ENCODE results near the gene NDUFV3. TPM values are rescaled to one million over a fixed set of nuclear protein-coding genes. Genes with fewer than 3 reads are reported as not detected.

The NDUFV3 gene
- total and polyA plus RNA-seq, 2 of the 8 experiments (the other 6 are each of a cell fraction or from before 2014, with no cell fraction given) = 17.0 to 44.4 TPM

DNA sequence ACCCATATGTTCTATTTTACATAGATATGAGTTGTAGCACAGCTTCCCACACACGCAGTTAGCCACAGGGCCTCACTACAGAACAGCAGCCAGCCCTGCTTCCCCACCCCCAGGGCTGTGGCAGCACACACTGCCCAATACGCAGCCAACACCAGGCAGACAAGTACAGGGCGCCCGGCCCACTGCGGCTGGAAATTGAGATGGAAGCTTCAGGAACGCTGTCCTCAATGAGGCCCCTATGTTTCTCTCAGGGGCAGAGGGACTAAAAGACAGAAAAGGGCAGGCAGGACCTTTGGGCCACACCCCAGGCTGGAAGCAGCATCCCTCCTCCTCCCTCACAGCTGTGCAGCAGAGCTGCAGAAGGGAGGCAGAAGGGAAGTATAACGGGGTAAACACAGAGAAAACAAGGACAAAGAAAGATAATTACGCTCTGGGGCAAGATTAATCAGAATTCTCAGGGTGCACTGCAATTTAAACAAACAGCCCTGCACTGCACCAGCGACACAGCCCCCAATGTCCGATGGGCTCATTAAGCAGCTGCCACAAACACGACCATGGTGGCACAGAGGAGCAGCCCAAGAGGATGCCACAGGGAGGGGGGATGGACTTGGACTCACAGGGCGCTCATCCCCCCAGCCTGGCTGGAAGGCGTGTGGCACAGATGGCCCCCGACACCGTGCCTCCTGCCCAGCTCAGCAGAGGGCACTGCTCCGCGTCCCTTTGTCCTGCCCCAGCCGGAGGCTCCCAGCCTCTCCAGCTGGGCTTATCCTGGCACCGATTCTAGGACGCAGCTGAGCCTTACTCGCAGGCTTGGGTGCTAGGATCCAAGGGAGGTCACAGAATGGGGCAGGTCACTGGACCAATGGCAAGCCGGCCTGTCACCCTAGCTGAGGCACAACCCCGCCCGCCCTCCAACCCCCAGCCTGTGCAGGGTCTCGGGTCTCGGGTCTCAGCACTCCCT, 28.0 kb upstream of the NDUFV3 start (continued):
- TF ChIP-seq, protein P1, sequence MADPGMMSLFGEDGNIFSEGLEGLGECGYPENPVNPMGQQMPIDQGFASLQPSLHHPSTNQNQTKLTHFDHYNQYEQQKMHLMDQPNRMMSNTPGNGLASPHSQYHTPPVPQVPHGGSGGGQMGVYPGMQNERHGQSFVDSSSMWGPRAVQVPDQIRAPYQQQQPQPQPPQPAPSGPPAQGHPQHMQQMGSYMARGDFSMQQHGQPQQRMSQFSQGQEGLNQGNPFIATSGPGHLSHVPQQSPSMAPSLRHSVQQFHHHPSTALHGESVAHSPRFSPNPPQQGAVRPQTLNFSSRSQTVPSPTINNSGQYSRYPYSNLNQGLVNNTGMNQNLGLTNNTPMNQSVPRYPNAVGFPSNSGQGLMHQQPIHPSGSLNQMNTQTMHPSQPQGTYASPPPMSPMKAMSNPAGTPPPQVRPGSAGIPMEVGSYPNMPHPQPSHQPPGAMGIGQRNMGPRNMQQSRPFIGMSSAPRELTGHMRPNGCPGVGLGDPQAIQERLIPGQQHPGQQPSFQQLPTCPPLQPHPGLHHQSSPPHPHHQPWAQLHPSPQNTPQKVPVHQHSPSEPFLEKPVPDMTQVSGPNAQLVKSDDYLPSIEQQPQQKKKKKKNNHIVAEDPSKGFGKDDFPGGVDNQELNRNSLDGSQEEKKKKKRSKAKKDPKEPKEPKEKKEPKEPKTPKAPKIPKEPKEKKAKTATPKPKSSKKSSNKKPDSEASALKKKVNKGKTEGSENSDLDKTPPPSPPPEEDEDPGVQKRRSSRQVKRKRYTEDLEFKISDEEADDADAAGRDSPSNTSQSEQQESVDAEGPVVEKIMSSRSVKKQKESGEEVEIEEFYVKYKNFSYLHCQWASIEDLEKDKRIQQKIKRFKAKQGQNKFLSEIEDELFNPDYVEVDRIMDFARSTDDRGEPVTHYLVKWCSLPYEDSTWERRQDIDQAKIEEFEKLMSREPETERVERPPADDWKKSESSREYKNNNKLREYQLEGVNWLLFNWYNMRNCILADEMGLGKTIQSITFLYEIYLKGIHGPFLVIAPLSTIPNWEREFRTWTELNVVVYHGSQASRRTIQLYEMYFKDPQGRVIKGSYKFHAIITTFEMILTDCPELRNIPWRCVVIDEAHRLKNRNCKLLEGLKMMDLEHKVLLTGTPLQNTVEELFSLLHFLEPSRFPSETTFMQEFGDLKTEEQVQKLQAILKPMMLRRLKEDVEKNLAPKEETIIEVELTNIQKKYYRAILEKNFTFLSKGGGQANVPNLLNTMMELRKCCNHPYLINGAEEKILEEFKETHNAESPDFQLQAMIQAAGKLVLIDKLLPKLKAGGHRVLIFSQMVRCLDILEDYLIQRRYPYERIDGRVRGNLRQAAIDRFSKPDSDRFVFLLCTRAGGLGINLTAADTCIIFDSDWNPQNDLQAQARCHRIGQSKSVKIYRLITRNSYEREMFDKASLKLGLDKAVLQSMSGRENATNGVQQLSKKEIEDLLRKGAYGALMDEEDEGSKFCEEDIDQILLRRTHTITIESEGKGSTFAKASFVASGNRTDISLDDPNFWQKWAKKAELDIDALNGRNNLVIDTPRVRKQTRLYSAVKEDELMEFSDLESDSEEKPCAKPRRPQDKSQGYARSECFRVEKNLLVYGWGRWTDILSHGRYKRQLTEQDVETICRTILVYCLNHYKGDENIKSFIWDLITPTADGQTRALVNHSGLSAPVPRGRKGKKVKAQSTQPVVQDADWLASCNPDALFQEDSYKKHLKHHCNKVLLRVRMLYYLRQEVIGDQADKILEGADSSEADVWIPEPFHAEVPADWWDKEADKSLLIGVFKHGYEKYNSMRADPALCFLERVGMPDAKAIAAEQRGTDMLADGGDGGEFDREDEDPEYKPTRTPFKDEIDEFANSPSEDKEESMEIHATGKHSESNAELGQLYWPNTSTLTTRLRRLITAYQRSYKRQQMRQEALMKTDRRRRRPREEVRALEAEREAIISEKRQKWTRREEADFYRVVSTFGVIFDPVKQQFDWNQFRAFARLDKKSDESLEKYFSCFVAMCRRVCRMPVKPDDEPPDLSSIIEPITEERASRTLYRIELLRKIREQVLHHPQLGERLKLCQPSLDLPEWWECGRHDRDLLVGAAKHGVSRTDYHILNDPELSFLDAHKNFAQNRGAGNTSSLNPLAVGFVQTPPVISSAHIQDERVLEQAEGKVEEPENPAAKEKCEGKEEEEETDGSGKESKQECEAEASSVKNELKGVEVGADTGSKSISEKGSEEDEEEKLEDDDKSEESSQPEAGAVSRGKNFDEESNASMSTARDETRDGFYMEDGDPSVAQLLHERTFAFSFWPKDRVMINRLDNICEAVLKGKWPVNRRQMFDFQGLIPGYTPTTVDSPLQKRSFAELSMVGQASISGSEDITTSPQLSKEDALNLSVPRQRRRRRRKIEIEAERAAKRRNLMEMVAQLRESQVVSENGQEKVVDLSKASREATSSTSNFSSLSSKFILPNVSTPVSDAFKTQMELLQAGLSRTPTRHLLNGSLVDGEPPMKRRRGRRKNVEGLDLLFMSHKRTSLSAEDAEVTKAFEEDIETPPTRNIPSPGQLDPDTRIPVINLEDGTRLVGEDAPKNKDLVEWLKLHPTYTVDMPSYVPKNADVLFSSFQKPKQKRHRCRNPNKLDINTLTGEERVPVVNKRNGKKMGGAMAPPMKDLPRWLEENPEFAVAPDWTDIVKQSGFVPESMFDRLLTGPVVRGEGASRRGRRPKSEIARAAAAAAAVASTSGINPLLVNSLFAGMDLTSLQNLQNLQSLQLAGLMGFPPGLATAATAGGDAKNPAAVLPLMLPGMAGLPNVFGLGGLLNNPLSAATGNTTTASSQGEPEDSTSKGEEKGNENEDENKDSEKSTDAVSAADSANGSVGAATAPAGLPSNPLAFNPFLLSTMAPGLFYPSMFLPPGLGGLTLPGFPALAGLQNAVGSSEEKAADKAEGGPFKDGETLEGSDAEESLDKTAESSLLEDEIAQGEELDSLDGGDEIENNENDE (IDR thresholded peaks at IDR 0.05; ENCODE audit: insufficient replicate concordance, low read length) = no peak

All from H1 (cell line).